ENCODE measurements around the gene ZFP69B. TPM values are rescaled to one million over a fixed set of nuclear protein-coding genes. Genes with fewer than 3 reads are reported as not detected.

ZFP69B gene
- total RNA-seq, 1 donor from 2014 or later: 3.3 TPM

Other genes starting within 250 kb of the ZFP69B start
- not detected in 2 replicates for gene TMCO2, start 202.5 kb upstream of the ZFP69B start, total RNA-seq
- gene ZMPSTE24, start 192.2 kb upstream of the ZFP69B start, total RNA-seq: 52.2 and 67.8 TPM in 2 replicates
- gene COL9A2, start 133.2 kb upstream of the ZFP69B start, total RNA-seq: 0.24 and 0.94 TPM in 2 replicates
- gene SMAP2, start 76.7 kb upstream of the ZFP69B start, total RNA-seq: 15.8 and 21.2 TPM in 2 replicates
- 1.8 and 2.4 TPM in 2 replicates for gene ZFP69, start 26.8 kb downstream of the ZFP69B start, total RNA-seq
- 4.8 and 9.5 TPM in 2 replicates for gene EXO5, start 58.3 kb downstream of the ZFP69B start, total RNA-seq
- gene ZNF684, start 81.2 kb downstream of the ZFP69B start, total RNA-seq: 4.2 and 7.3 TPM in 2 replicates
- 13.7 and 31.0 TPM in 2 replicates for gene RIMS3, start 215.2 kb downstream of the ZFP69B start, total RNA-seq
- 42.2 and 46.8 TPM in 2 replicates for gene NFYC, start 241.2 kb downstream of the ZFP69B start, total RNA-seq

Measured in myocyte (in vitro differentiated cells).